NCI-H345 (cell line): Measurements from ENCODE around the gene KRT7.
"Not testable (repeated sequence)": the region's sequence is repeated elsewhere in the genome, so short reads cannot be mapped to it uniquely, and the experiment has no call there.

Source experiments
- DNase-seq: peaks from one replicate; lab custom pipeline; 2025; lab: John Stamatoyannopoulos, UW

Gene KRT7

GRCh38 chr12:52243856-52244614 lies 11.0 kb downstream of the KRT7 start:
- peak; percentile 79 for DNase-seq

- DNase-seq, result no peak
Measured at GRCh38 chr12:52244615-52244994, 11.6 kb downstream of the KRT7 start.

- DNase-seq, result no peak
Measured at GRCh38 chr12:52245259-52245961, 12.4 kb downstream of the KRT7 start.

GRCh38 chr12:52245962-52246569 lies 13.0 kb downstream of the KRT7 start:
- DNase-seq, result no peak

GRCh38 chr12:52246720-52247621 lies 13.9 kb downstream of the KRT7 start:
- DNase-seq, result peak; percentile 69

GRCh38 chr12:52247622-52248540 lies 14.8 kb downstream of the KRT7 start:
- no peak for DNase-seq

GRCh38 chr12:52248541-52249461 lies 15.8 kb downstream of the KRT7 start:
- no peak for DNase-seq

GRCh38 chr12:52249511-52250047 lies 16.5 kb downstream of the KRT7 start:
- DNase-seq, result no peak

GRCh38 chr12:52250048-52250990 lies 17.3 kb downstream of the KRT7 start:
- DNase-seq, result no peak

- DNase-seq, result no peak
Measured at GRCh38 chr12:52251367-52252051, 18.5 kb downstream of the KRT7 start.

GRCh38 chr12:52252175-52252615 lies 19.2 kb downstream of the KRT7 start:
- not testable (repeated sequence) for DNase-seq

GRCh38 chr12:52252728-52253343 lies 19.8 kb downstream of the KRT7 start:
- DNase-seq, result no peak

- no peak for DNase-seq
Measured at GRCh38 chr12:52253391-52254179, 20.5 kb downstream of the KRT7 start.

GRCh38 chr12:52254180-52254964 lies 21.3 kb downstream of the KRT7 start:
- no peak for DNase-seq

- DNase-seq, result no peak
Measured at GRCh38 chr12:52254965-52255751, 22.1 kb downstream of the KRT7 start.
